Activated effector memory CD4-positive, alpha-beta T cell treated with Interleukin-2 at 50 U/mL for 16 hours (primary cell): ENCODE results near the gene PLEKHA6.

Source experiments
- DNase-seq: peaks from one replicate; pipeline ENCODE4 v3.0.0-alpha.2; 2020

Gene PLEKHA6

GRCh38 chr1:204354579-204354978 is 5.2 kb downstream of the PLEKHA6 start:
- DNase-seq = no peak

DNA sequence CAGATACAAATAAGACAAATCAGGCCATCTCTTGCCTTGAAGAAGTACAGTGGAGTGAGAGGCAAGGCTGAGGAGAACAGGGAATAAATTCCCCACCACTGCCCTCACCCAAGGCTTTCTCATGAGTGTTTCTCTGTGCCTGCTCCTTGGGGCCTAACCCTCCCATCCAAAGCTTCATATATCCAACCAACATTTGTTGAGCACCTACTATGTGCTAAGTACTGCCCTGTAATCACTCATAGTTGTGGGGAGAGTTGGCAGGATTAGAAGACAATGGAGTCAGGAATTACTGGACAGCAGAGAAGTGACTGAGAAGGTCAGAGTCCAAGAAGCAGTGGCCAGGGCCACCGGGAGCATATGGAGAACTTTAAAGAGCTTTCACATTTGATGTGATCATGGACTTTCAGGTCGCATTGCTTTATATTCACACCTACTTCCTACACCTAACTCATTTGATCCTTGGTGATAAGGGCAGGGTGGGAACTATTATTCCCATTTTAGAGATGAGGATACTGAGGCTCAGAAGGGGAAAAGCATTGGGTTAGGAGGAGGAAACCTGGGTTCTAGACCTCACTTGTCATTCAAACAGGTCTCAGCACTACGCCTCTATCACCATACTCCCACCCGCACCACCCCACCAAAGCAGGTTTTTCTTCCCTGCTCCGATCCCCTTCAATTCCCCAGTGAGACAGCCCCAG is 6.4 kb downstream of the PLEKHA6 start:
- no peak for DNase-seq

GRCh38 chr1:204350857-204351573 is 8.7 kb downstream of the PLEKHA6 start:
- no peak for DNase-seq

- no peak for DNase-seq
Measured at GRCh38 chr1:204350312-204350711, 9.4 kb downstream of the PLEKHA6 start.

DNA sequence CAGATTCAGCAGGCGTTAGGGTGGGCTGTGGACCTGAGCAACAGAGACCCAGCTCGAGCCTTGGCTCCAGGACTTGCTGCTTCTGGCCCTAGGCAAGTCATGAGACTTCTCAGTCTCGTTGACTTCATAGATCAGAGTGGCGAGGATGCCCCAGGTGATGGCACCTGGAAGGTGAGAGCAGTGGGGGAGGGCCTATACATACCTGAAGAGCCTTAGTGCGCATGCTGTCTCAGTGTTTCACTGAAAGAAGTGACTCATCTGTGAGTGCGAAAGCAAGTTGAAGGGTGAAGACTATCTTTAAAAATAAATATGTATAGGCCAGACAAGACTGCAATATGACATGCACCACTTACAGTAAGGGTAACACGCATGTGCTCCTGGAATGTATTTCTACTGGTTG is 10.1 kb downstream of the PLEKHA6 start:
- no peak for DNase-seq

DNA sequence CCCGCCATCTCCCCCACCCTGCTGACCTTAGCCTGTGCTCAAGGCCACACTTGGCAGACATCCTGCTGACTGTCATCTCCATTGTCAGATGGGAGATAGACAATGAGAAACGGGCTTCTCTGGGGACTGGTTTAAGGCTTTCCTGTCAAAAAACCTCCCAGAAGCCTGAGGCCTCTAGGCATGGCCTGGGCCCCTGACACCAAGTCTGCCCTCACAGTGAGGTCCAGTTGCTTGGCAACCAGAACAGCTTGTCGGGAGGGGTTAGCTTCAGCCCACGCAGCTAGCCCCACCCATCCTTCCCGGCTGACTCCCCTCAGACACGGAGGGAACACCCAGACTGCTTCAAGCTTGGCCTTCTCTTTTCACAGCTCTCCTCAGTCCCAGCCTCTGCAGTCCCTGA is 11.0 kb downstream of the PLEKHA6 start:
- no peak for DNase-seq

- DNase-seq = no peak
Measured at GRCh38 chr1:204348242-204348641, 11.5 kb downstream of the PLEKHA6 start.

DNA sequence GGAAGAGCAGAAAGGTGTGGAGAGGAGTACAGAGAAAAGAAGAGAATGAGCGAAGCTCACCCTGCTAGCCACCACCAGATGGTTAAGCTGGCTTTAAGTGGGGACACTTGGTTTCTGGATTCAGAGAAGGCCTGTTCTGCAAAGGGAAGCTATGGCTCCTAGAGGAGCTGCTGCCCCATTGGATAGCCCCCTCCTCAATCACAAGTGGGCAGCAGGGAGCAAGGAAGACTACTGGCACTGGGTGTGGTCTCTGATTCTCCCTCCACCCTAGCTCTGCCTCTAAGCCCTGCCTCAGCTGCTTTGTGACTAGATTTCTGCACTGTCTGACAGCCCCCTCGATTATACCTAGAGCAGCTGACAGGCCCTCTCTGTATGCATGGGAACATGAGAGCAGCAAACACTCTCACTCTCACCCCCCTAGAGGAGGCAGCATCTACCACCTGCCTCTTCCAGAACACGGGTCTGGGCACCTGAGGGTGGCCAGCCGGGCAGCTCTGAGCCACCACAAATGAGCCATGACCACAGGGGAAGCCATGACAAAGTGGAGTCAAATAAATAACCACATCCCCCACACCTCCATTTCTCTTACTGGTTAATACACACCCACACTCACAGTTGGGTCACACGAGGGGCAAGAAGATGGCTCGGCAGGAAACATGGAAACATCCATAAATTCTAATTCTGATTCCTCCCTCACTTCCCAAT is 13.6 kb downstream of the PLEKHA6 start:
- no peak for DNase-seq

DNA sequence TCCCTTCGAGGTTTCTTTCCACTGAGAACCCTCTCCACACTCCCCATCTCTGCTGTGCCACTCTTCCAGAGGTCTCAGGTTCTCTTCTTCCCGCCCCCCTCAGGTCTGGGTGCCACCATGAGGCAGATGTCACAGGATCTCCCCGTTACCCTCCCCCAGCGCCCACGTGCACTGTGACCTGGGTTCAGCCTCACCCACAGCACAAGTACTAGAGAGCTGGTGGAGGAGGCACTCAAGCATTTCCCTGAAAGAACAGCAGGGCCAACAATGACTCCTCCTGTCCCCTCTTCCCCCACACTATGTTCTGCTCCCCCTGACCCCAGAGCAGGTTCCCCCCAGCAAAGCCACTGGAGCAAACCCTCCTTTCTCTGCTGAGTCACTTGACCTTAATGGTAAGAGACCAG is 14.3 kb downstream of the PLEKHA6 start:
- DNase-seq = no peak

DNA sequence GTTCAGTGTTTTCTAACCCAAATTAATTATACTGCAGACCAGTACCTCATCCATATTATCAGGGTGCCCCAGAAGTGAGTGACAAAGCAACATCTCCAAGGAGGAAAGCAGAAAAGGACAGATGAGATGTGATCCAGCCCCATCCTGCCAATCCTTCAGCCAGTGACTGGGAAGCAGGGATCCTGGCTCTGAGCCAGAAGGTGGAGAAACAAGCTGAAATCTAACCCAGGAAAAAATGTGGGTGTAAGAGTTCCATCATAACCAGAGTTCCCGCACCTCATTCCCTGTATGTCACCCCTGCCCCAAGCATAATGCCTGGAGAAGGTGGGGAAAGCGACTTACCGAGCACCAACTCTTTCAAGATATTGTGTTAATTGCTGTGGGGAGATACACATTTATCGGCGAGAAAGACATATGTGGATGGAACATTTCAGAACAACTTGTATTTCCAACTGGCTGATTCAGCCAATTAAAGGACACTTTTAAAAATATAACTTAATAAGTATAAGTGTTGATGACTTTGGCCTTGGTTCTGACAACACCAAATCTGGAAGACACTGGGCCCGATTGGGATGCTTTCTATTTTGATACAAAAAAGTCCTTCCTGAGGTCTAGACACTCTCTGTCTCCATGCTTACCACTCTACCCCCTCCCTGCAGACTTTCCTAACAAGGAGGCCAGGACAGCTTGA is 14.9 kb downstream of the PLEKHA6 start:
- no peak for DNase-seq

GRCh38 chr1:204343802-204344201 is 15.9 kb downstream of the PLEKHA6 start:
- no peak for DNase-seq

DNA sequence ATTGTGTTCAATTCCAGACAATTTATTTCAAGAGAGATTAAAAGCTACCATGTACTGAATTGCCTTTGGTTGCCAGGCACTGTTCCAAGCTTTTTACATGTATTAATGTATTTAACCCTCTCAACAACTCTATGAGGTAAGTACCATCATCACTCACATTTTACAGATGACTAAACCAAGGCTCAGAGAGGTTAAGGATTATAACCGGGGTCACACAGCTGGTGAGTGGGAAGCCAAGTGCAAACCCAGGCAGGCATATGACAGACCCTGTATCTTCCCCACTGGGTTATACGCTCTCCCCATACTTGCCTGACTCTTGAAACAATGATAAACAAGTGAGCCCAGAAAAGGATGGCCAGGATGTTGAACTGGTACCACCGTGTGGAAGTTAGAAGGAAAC is 16.5 kb downstream of the PLEKHA6 start:
- no peak for DNase-seq

- DNase-seq = no peak
Measured at GRCh38 chr1:204342310-204342709, 17.4 kb downstream of the PLEKHA6 start.

DNA sequence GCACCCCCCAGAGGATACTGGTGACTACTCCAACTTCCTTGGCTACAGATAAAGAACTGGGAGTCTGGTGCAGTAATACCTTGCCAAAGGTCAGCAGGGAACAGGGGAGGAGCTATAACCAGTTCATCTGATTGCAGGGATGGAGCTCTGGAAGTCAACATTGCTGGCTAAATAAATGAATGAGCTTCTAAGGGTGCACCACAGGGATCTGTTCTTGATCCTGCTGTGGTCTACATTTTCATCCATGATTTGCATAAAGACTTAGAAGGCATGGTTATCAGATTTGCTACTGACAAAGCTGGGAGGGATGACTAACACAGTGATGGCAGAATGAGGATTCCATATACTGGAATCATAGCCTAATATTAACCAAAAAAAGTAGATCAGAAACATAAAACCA is 18.3 kb downstream of the PLEKHA6 start:
- no peak for DNase-seq

DNA sequence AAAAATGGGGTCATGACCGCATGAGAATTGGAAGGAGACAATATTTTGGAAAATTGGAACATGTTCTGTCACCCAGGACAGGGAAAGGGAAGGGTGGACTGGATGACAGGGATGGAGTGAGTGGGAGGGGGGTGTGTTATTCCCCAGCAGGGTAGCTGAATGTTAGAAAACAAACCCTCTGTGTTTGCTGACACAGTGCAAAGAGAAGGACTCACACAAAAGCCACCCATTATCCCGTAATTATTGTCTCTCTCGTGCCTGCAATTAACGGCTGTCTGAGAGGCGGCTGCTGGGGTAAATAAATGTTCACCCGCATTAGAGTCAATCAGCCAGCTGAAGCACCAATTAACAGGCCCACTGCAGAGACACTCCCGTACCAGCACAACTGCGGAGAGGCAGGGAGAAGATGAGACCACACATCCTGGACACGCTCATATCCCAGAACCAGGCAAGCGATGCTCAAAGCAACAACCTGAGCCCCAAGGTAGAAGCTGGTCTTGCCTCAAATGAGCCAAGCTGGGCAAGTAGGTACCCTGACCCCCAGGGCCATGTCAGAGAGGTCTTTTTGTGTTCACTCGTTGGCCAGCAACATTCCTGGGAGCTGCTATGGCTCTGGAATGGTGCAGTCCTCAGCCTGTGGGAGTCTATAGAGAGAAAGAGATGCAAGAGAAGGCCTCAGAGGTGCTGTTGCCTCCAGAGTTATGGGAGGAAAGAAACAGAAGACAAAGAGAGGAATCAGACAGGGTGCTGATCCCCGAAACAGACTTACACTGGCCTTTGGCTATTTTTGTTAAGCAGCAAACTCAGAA is 19.4 kb downstream of the PLEKHA6 start:
- no peak for DNase-seq

DNA sequence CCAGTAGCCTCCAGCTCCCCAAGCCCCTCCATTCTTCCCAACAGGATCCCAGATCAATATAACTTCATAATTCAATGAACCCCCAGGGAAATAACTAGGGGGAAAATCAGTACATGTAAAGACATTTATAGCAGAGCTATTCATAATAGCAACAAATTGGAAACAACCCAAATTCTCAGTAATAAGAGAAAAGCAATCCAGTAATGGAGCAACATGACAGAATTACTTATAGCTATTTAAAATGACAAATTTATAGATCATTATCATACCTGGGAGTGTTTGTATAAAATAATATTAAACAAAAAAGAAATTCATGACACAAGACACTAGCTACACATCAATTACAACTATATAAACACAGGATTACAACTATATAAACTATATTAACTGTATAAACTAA is 20.2 kb downstream of the PLEKHA6 start:
- DNase-seq = no peak

GRCh38 chr1:204338997-204339396 is 20.7 kb downstream of the PLEKHA6 start:
- DNase-seq = no peak

DNA sequence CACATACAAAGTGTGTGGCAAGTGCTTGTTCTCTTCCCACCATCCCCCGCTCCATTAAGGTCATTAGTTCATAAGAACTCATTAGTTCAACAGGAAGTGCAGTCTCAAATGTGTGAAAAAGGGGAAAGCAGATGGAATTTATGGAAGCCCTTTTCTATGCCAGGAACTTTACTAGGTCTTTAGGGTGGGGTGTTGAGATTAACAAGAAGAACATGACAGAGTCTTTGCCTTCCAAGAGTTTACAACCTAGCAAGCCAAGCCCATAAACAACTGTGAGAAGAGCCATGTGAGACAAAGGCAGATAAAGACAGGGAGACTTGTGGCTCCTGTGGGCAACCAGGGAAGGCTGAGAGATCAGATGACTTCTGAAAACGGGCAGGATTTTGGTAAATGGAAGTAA is 21.4 kb downstream of the PLEKHA6 start:
- no peak for DNase-seq

GRCh38 chr1:204337583-204337982 is 22.1 kb downstream of the PLEKHA6 start:
- DNase-seq = no peak

DNA sequence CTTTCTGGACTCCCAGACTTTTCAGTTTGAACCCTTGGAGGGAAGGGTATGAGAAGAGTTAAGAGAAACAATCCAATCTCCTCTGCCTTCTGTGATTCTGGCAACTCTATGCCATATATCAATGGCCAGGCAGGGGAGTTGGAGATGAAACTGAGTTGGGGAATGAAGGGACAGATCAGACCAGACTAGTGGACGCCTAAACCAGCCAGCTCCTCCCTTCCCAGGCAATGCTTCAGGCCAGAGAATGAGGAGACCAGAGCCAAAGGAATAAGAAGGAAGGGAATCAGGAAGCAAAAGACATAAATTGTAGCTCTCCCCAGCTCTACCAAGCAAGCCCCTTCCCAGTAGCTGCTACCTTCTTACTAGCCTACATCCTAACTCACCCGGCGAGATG is 22.7 kb downstream of the PLEKHA6 start:
- no peak for DNase-seq

DNA sequence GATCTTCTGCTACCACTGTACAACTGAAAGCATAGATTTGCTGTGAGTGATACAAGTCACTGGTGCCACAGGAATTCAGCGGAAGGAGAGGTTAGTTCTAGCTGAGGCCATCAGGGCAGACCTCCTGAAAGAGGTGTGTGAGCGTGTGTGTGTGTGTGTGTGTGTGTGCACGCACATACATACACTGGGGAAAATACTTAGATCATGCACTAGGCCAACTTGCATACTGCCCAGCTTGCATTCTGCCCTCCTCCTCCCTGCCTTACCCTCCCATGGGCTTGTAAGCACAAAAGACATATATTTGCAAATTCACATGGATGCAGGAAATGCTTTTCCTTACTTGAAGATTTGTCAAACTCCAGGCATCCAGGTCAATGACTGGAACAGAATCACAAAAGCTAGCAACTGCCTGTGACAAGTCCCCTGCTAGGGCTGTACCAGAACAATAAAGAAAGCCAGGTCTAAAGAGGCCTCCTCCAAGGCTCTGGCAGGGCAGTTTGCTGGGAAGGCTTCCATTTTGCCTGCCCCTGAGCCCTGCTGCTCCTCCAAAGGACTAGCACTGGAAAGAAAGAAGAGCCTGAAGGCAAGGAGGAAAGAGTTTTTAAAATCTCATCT is 23.2 kb downstream of the PLEKHA6 start:
- DNase-seq = no peak

GRCh38 chr1:204335533-204335932 is 24.2 kb downstream of the PLEKHA6 start:
- DNase-seq = no peak
